Lower lobe of right lung (tissue), 2 donors: ENCODE measurements around the gene GALNTL6. TPM values are rescaled to one million over a fixed set of nuclear protein-coding genes. Genes with fewer than 3 reads are reported as not detected.

Experiments used
- ATAC-seq, 2 donors: fragments of 200-7000 bp; cut with Tn5 transposase; one replicate each; pipeline ENCODE4 v1.9.1; 2020 to 2022; ENCODE audit warnings: mild to moderate bottlenecking in 2 of 2, moderate library complexity in 2 of 2
- DNase-seq: peaks from one replicate; pipeline ENCODE4 v3.0.0-alpha.2; 2020
- H3K27ac ChIP-seq: fragments of 200-600 bp; one replicate; pipeline ENCODE4 v1.8.0; 2022
- H3K27me3 ChIP-seq: fragments of 200-600 bp; one replicate; pipeline ENCODE4 v1.8.0; 2022; ENCODE audit warnings: low read depth
- H3K36me3 ChIP-seq: fragments of 200-600 bp; one replicate; pipeline ENCODE4 v1.8.0; 2022; ENCODE audit warnings: mild to moderate bottlenecking
- H3K4me1 ChIP-seq: fragments of 200-600 bp; one replicate; pipeline ENCODE4 v1.8.0; 2022
- H3K4me3 ChIP-seq: fragments of 200-600 bp; one replicate; pipeline ENCODE4 v1.8.0; 2022; ENCODE audit warnings: mild to moderate bottlenecking
- H3K9me3 ChIP-seq: fragments of 200-600 bp; one replicate; pipeline ENCODE4 v1.8.0; 2022
- intact Hi-C: fragments of 100-400 bp; cut with DNase I; formaldehyde crosslinking; loops from one replicate; pipeline ENCODE4 v1.11.0; 2022
- total RNA-seq: library from RNA; stranded (reverse); fragmentation: NEBNext Ultra II Directional; extraction: Animal tissue kit (Norgen Biotek cat#: 25700); gene quantifications from one replicate; pipeline ENCODE4 v1.2.1, GENCODE V29; 2021
- TF ChIP-seq, protein P1 (sequence below): fragments of 200-600 bp; IDR thresholded peaks from one replicate; pipeline ENCODE4 v1.8.0; 2022; ENCODE audit warnings: antibody characterized with exemption, mild to moderate bottlenecking
- donor health status: DM: no; HTN: yes; CAD: no; lungs with severe emphysema.

GALNTL6 gene
- total RNA-seq, 1 donor from 2014 or later, result not detected

GRCh38 chr4:172083272-172083671 is 270.1 kb downstream of the GALNTL6 start:
- TF ChIP-seq, protein P1, sequence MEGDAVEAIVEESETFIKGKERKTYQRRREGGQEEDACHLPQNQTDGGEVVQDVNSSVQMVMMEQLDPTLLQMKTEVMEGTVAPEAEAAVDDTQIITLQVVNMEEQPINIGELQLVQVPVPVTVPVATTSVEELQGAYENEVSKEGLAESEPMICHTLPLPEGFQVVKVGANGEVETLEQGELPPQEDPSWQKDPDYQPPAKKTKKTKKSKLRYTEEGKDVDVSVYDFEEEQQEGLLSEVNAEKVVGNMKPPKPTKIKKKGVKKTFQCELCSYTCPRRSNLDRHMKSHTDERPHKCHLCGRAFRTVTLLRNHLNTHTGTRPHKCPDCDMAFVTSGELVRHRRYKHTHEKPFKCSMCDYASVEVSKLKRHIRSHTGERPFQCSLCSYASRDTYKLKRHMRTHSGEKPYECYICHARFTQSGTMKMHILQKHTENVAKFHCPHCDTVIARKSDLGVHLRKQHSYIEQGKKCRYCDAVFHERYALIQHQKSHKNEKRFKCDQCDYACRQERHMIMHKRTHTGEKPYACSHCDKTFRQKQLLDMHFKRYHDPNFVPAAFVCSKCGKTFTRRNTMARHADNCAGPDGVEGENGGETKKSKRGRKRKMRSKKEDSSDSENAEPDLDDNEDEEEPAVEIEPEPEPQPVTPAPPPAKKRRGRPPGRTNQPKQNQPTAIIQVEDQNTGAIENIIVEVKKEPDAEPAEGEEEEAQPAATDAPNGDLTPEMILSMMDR, result no peak
- Histone ChIP-seq H3K9me3 (no peaks in the 10 kb centered on the region), H3K27me3 (no peaks in the 10 kb centered on the region), H3K4me1 (no peaks in the 10 kb centered on the region), H3K27ac (no peak overlapping the region), H3K36me3 (no peaks in the 10 kb centered on the region), H3K4me3 (no peak overlapping the region)
- no peak for ATAC-seq
- intact Hi-C loops, result no loop called here
- no peak for DNase-seq

DNA sequence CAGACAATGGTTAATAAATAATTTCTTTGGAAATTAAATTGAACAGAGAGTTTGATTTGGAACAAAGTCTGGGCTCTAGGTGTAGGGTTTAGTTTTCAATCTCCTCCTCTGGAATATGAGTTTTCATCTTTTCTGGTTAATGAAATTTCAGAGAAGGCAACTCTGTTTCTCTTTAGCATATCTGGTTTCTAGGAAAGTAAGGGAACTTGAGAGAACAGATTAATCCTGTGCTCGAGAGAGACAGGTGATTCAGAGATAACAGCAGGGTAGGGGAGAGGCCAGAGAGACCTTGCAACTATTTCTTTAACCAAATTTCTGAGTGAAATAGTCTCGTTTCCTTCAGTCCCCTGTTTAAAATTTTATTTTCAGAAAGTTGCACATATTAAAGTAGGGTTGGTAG is 275.4 kb downstream of the GALNTL6 start:
- Histone ChIP-seq H3K27me3 (no peaks in the 10 kb centered on the region), H3K36me3 (no peaks in the 10 kb centered on the region), H3K9me3 (no peaks in the 10 kb centered on the region), H3K27ac (no peak overlapping the region), H3K4me3 (no peak overlapping the region), H3K4me1 (no peaks in the 10 kb centered on the region)
- ATAC-seq, result no peak
- intact Hi-C loops, result no loop called here
- TF ChIP-seq, protein P1, result no peak
- no peak for DNase-seq

GRCh38 chr4:172095161-172095560 is 282.0 kb downstream of the GALNTL6 start:
- H3K27ac ChIP-seq, result no peak overlapping the region
- DNase-seq, result no peak
- TF ChIP-seq, protein P1, result no peak
- H3K36me3 ChIP-seq, result no peaks in the 10 kb centered on the region
- no peaks in the 10 kb centered on the region for H3K9me3 ChIP-seq
- no peak for ATAC-seq
- no peaks in the 10 kb centered on the region for H3K4me1 ChIP-seq
- intact Hi-C loops, result no loop called here
- no peak overlapping the region for H3K4me3 ChIP-seq
- H3K27me3 ChIP-seq, result no peaks in the 10 kb centered on the region

- H3K4me1 ChIP-seq, result no peaks in the 10 kb centered on the region
- no peak for ATAC-seq
- TF ChIP-seq, protein P1, result no peak
- no peak for DNase-seq
- intact Hi-C loops, result no loop called here
- no peak overlapping the region for H3K4me3 ChIP-seq
- no peaks in the 10 kb centered on the region for H3K9me3 ChIP-seq
- H3K36me3 ChIP-seq, result no peaks in the 10 kb centered on the region
- H3K27ac ChIP-seq, result no peak overlapping the region
- H3K27me3 ChIP-seq, result no peaks in the 10 kb centered on the region
Measured at GRCh38 chr4:172096786-172097185, 283.6 kb downstream of the GALNTL6 start.

DNA sequence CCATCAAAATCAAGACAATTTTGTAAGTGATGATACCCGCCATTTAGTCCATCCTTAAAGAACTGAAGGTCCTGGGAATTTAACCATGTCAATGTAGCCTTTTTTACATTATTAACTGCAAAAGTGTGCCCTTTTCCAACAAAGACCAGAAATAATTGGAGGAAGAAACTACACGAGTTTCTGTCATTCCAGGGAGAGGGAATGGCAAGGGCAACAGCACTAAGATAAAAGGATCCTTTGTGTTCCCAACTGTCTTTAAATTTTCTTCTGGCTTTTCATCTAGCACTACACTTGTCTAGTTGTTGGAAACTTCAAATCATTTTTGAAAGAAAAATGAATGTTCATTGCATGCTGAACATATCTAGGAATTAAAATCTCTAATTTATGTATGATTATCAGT is 286.2 kb downstream of the GALNTL6 start:
- no peak for DNase-seq
- no peak for ATAC-seq
- no peak overlapping the region for H3K27ac ChIP-seq
- no peak overlapping the region for H3K4me3 ChIP-seq
- no peaks in the 10 kb centered on the region for H3K36me3 ChIP-seq
- intact Hi-C loops, result no loop called here
- no peaks in the 10 kb centered on the region for H3K4me1 ChIP-seq
- H3K9me3 ChIP-seq, result no peaks in the 10 kb centered on the region
- no peaks in the 10 kb centered on the region for H3K27me3 ChIP-seq
- TF ChIP-seq, protein P1, result no peak

GRCh38 chr4:172103456-172103855 is 290.3 kb downstream of the GALNTL6 start:
- Histone ChIP-seq H3K9me3 (no peaks in the 10 kb centered on the region), H3K27me3 (no peaks in the 10 kb centered on the region), H3K4me3 (no peak overlapping the region), H3K27ac (no peak overlapping the region), H3K36me3 (no peaks in the 10 kb centered on the region), H3K4me1 (no peaks in the 10 kb centered on the region)
- intact Hi-C loops, result no loop called here
- ATAC-seq (no peak), DNase-seq (no peak)
- TF ChIP-seq, protein P1, result no peak
